Heart right ventricle (tissue), 16 donors: ENCODE measurements around the gene BAZ1B. TPM values are rescaled to one million over a fixed set of nuclear protein-coding genes. Genes with fewer than 3 reads are reported as not detected.

ENCODE experiments used
- ATAC-seq, 8 donors: fragments of 200-7000 bp; cut with Tn5 transposase; one replicate each; pipeline ENCODE4 v1.9.1; 2020; ENCODE audit warnings: mild to moderate bottlenecking in 8 of 8, moderate library complexity in 8 of 8, moderate number of reproducible peaks in 1 of 8
- DNase-seq, 2 donors: peaks; one replicate each; pipeline ENCODE4 v3.0.0-alpha.2; 2020
- H3K27ac ChIP-seq, 10 donors: fragments of 200-600 bp; sonication (generic) in 2 of 10; one replicate each; pipeline versions ENCODE4 v1.5.0 to v1.8.0; 2020 to 2022; ENCODE audit warnings: mild to moderate bottlenecking in 3 of 10
- H3K27me3 ChIP-seq, 7 donors: fragments of 200-600 bp; one replicate each; pipeline ENCODE4 v1.8.0; 2021 to 2022; ENCODE audit warnings: mild to moderate bottlenecking in 2 of 7
- H3K36me3 ChIP-seq, 9 donors: fragments of 200-600 bp; sonication (generic) in 1 of 9; one replicate each; pipeline versions ENCODE4 v1.5.0 to v1.8.0; 2020 to 2022; ENCODE audit warnings: mild to moderate bottlenecking in 2 of 9
- H3K4me1 ChIP-seq, 9 donors: fragments of 200-600 bp; sonication (generic) in 1 of 9; one replicate each; pipeline versions ENCODE4 v1.5.0 to v1.8.0; 2020 to 2022; ENCODE audit warnings: mild to moderate bottlenecking in 4 of 9
- H3K4me3 ChIP-seq, 10 donors: fragments of 200-600 bp; sonication (generic) in 2 of 10; one replicate each; pipeline versions ENCODE4 v1.5.0 to v1.8.0; 2020 to 2022; ENCODE audit warnings: mild to moderate bottlenecking in 7 of 10, moderate library complexity in 2 of 10
- H3K9me3 ChIP-seq, 11 donors: fragments of 200-600 bp in 10 of 11; sonication (generic) in 2 of 11; one replicate each; pipeline versions ENCODE4 v1.5.0 to v1.8.0; 2013 to 2022; ENCODE audit warnings: mild to moderate bottlenecking in 2 of 11, control low read depth in 1 of 11, moderate library complexity in 1 of 11
- WGBS, 2 donors: extraction: QIAGEN DNeasy Blood & Tissue Kit; methylation state at CpG; one replicate each; pipeline ENCODE4 v1.1.7; 2013; ENCODE audit warnings: inconsistent platforms in 1 of 2; 5-methylcytosine and 5-hydroxymethylcytosine counted together
- intact Hi-C, 10 donors: fragments of 100-400 bp; cut with DNase I; formaldehyde crosslinking; loops; one replicate each; pipeline versions ENCODE4 v1.11.1 to v1.14.2; 2022
- polyA plus RNA-seq, 2 donors: library from polyadenylated mRNA; stranded (reverse); fragments of 200-250 nt; gene quantifications; one replicate each; pipeline ENCODE4 v1.2.3, GENCODE V29; 2013
- total RNA-seq, 10 donors: library from RNA; stranded (reverse); fragmentation: NEBNext Ultra II Directional in 3 of 10; extraction: Animal tissue kit (Norgen Biotek cat#: 25700) in 3 of 10; gene quantifications; one replicate each; pipeline versions ENCODE4 v1.2.1 to v1.2.4, GENCODE V29; 2021 to 2023
- TF ChIP-seq, protein P1 (sequence below), 9 donors: fragments of 200-600 bp; sonication (generic) in 2 of 9; IDR thresholded peaks; one replicate each; pipeline versions ENCODE4 v1.5.0 to v1.8.0; 2021 to 2022; ENCODE audit warnings: antibody characterized with exemption in 9 of 9, mild to moderate bottlenecking in 5 of 9, moderate library complexity in 1 of 9
- donor health status: Arrhythmogenic right ventricular cardiomyopathy.
- donor health status: ischemic (EF 13 %, LVEDD 7.1; RV severe dilation, severe dysfunction).
- donor health status: healthy with polysubstance abuse.
- donor health status: DM: no; HTN: yes; CAD: no.
- donor health status: DM: no; HTN: no; CAD: no.
- donor health status: ischemic (EF 25% LVEDD 6.9; RV normal size, moderate dysfunction).
- donor health status: ischemic (EF 25% LVEDD 5.7; RV mildly dilated, moderate dysfunction).
- donor health status: healthy.
- donor health status: DM: yes; HTN: yes; CAD: no.
- donor health status: Ischemic cardiomyopathy.
- donor health status: ischemic (EF 35%, LVEDD 5.7; RV mildly dilated, moderate dysfunction).
- donor health status: nonischemic (EF 11% LVEDD 7.7; RV severe dilation, severe dysfunction).
- donor health status: DM: yes; HTN: yes; CAD: no.
- donor health status: PGD.
- donor health status: ischemic (EF 29% LVEDD 5.4; RV normal size, mild dysfunction).
- donor health status: nonischemic (EF 23%, LVEDD 6.1; RV moderate dilation, normal function).

Gene BAZ1B
- total and polyA plus RNA-seq, 12 donors, result 11.7 to 49.9 (median 39.5) TPM

DNA sequence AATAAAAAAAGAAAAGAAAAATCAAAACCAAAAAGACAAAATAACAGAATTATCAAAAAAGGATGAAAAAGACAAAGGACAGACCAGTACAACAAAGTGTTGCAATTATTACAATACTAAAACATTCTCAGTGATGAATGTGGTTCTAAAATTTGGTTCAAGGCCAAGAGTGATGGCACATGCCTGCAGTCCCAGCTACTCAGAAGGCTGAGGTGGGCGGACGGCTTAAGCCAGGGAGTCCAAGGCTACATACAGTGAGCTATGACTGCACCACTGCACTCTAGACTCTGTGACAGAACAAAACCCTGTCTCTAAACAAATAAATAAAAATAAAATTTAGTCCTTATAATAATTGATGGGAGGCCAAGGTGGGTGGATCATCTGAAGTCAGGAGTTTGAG, 14.5 kb downstream of the BAZ1B start:
- Histone ChIP-seq H3K4me1 (peaks cover 0 to 9% (median 0%) of the 10 kb centered on the region in 9 donors), H3K4me3 (no peak overlapping the region), H3K27ac (no peak overlapping the region), H3K27me3 (no peaks in the 10 kb centered on the region), H3K36me3 (peaks cover 9 to 100% (median 71%) of the 10 kb centered on the region in 9 donors), H3K9me3 (no peaks in the 10 kb centered on the region)
- intact Hi-C loops, result no loop called here
- DNase-seq (no peak), ATAC-seq (no peak)
- TF ChIP-seq, protein P1, sequence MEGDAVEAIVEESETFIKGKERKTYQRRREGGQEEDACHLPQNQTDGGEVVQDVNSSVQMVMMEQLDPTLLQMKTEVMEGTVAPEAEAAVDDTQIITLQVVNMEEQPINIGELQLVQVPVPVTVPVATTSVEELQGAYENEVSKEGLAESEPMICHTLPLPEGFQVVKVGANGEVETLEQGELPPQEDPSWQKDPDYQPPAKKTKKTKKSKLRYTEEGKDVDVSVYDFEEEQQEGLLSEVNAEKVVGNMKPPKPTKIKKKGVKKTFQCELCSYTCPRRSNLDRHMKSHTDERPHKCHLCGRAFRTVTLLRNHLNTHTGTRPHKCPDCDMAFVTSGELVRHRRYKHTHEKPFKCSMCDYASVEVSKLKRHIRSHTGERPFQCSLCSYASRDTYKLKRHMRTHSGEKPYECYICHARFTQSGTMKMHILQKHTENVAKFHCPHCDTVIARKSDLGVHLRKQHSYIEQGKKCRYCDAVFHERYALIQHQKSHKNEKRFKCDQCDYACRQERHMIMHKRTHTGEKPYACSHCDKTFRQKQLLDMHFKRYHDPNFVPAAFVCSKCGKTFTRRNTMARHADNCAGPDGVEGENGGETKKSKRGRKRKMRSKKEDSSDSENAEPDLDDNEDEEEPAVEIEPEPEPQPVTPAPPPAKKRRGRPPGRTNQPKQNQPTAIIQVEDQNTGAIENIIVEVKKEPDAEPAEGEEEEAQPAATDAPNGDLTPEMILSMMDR (IDR thresholded peaks at IDR 0.05), result no peak
- WGBS, 2 donors, result 90 to 91% methylated on average over 2 of the region's 2 CpGs

DNA sequence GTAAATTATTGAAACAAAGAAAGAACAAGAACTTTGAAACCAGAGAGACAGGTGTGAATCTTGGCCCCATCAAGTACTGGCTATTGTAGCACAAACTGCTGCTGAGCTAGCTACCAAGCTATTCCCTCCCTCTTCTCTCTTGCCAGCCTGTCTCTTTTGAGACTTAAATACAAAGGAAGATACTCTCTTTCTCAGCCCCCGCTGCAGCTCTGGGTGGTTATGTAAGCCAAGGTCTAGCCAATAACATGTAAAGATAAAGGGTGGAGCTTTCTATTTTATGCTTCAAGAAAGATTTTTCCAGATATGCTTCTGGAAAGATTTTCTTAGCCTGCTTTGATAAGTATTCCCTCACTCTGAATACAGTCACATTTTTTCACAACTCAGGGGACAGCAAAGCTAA, 17.2 kb downstream of the BAZ1B start:
- peaks cover 9 to 100% (median 79%) of the 10 kb centered on the region in 9 donors for H3K36me3 ChIP-seq
- no peak overlapping the region for H3K4me3 ChIP-seq
- H3K4me1 ChIP-seq, result peaks cover 0 to 8% (median 0%) of the 10 kb centered on the region in 9 donors
- H3K27me3 ChIP-seq, result no peaks in the 10 kb centered on the region
- no peak for ATAC-seq
- no peak overlapping the region for H3K27ac ChIP-seq
- no peak for DNase-seq
- no peaks in the 10 kb centered on the region for H3K9me3 ChIP-seq
- TF ChIP-seq, protein P1 (IDR thresholded peaks at IDR 0.05), result no peak
- 50 to 68% methylated on average over 1 of the region's 1 CpG for WGBS, 2 donors
- intact Hi-C loops, result no loop called here

DNA sequence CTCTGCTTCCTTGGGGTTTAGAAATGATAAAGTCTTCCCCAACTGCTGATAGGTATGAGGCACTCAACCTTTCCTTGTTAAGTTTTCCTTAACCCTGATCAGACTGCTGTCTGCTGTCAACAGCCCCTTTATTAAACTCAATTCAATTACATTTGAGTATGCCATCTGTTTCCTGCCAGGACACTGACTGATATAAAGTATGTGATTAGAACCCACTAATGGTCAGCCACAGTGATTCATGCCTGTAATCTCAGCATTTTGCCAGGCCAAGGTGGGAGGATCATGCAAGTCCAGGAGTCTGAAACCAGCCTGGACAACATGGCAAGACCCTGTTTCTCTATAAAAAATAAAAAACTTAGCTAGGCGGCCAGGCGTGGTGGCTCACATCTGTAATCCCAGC, 18.1 kb downstream of the BAZ1B start:
- peaks cover 0 to 8% (median 0%) of the 10 kb centered on the region in 9 donors for H3K4me1 ChIP-seq
- peaks cover 9 to 100% (median 74%) of the 10 kb centered on the region in 9 donors for H3K36me3 ChIP-seq
- H3K4me3 ChIP-seq, result no peak overlapping the region
- no peak overlapping the region for H3K27ac ChIP-seq
- intact Hi-C loops, result no loop called here
- WGBS, 2 donors, result 96 to 98% methylated on average over 2 of the region's 2 CpGs
- no peak for DNase-seq
- ATAC-seq, result no peak
- TF ChIP-seq, protein P1 (IDR thresholded peaks at IDR 0.05), result no peak
- no peaks in the 10 kb centered on the region for H3K9me3 ChIP-seq
- no peaks in the 10 kb centered on the region for H3K27me3 ChIP-seq

DNA sequence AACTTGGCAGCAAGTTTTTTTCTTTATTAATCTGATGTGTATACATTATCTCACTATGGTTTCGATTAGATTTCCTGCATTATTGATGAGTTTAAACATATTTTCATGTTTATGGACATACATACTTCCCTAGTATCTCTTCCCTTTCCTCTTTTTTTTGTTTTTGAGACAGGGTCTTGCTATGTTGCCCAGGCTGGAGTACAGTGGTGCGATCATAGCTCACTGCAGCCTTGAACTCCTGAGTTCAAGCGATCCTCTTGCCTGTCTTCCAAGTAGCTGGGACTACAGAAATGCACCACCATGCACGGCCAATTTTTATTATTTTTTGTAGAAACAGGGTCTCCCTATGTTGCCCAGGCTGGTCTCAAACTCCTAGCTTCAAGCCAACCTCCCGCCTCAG, 18.9 kb downstream of the BAZ1B start:
- H3K27ac ChIP-seq, result no peak overlapping the region
- H3K4me1 ChIP-seq, result peaks cover 0 to 8% (median 0%) of the 10 kb centered on the region in 9 donors
- peaks cover 9 to 100% (median 72%) of the 10 kb centered on the region in 9 donors for H3K36me3 ChIP-seq
- no peak for DNase-seq
- no peaks in the 10 kb centered on the region for H3K27me3 ChIP-seq
- no peaks in the 10 kb centered on the region for H3K9me3 ChIP-seq
- WGBS, 2 donors, result 96 to 98% methylated on average over 5 of the region's 5 CpGs
- no peak for ATAC-seq
- H3K4me3 ChIP-seq, result no peak overlapping the region
- intact Hi-C loops, result no loop called here
- TF ChIP-seq, protein P1 (IDR thresholded peaks at IDR 0.05), result no peak
